Stimulated activated CD4-positive, alpha-beta T cell treated with anti-CD3 and anti-CD28 coated beads, TNF-alpha, amount 100 ng/mL, for 1 hour (primary cell): ENCODE measurements around the gene GID4.

Source experiments
- DNase-seq, 3 donors: peaks; one replicate each; pipeline ENCODE4 v3.0.0-alpha.2; 2020; ENCODE audit warnings: low read depth in 3 of 3, low spot score in 1 of 3

The GID4 gene

DNA sequence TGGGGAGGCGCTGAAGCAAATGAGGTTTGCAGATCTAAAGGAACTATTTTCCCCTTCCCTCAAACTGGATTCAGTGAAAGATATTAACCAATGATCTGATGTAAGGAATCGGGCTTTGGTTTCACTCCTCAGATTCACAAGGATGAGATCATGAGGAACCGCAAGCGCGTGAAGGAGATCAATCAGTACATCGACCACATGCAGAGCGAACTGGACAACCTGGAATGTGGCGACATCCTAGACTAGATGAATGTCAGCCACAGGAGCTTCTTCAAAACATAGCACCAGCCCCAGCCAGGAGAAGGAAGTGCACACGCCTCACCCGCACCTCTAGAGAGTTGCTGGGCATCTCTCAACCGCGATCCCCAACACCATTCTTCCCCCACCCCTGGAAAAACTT lies 22.8 kb upstream of the GID4 start:
- no peak for DNase-seq

DNA sequence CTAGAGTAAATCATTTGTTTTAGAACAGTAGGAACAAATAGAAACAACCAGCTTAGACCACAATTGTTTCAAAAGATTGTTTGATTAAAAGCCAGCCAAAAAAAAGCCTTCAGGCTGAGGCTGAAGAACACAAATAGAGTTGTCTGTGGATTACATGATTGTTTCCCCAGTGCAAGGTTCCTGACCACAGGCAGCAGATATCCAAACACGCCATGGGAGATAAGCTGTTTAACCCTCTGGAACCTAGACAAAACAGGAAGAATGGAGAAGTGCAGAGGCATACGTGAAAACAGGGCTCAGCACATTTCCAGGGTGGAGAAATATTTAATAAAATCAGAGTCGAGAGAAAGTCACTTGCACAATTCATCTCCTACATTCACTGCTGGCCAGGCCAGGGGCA lies 21.2 kb upstream of the GID4 start:
- no peak for DNase-seq

DNA sequence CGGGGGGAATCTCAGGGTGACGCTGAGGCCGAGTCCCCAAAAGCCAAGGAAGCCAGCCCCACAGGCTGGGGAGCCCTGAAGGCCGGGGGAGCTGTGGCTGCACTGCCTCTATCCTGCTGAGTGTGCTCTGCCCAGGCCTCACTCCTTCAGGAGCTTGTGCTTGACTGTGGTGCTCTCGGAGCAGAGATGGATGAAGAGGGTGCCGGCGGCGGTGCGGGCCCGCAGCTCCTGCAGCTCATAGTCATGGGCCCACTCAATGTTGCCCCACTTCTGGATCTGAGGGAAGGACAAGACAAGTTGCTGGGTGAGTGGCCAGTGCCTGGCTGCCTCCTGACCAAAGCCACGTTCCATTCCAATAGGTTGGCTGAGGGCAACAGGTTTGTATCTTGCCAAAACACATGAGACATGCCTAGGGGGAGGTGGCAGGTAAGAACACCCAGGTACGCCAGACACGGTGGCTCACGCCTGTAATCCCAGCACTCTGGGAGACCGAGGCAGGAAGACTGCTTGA lies 20.7 kb upstream of the GID4 start:
- no peak for DNase-seq

DNA sequence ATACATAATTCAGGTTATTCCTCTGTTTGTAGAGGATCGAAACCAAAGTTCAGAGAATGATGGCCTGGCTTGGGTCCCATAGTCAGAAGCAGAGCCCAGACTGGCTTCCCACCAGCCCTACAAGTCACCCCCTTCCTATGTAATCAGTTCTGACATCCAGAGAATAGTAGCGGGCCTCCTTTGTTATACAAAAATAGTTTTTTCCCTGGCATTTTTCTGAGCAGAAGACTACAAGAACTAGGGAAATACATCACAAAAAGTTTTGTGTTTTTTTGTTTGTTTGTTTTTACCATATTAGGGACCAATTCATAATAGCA lies 19.4 kb upstream of the GID4 start:
- no peak for DNase-seq

DNA sequence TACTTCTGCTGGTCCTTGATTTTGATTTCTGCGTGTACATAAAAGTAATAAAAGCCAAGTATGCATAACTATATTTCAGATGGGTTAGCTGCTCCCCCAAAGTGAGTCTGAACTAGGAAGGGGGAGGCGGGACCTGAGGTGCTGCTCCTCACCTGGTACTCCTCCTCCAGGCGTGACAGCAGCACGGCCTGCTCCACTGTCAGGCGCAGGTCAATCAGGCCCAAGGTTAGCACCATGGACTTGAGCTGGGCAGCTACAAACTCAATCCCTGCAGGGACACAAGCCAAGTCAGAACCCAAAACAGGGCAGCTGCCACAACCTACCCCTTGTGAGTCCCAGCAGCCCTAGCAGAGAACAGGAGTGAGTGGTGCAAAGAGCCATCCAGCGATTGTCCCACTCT lies 18.2 kb upstream of the GID4 start:
- no peak for DNase-seq

DNA sequence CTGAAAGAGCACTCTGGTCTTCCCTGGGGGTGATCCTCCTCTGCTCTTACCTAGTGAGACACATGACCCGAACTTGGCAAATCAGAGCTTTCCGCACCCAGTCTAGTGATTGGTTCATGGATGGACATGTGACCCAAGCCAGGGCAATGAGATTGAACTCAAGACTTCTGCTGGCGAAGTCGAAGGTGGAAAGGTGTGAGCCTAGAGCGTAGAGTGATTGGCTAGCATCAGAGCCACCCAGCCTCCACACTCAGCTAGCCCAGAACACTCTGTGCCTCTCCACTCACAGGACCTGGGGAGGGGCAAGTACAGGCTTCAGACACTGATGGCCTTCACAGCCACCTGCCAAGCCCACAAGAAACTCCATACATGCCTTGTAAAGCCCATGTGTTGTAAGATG lies 17.8 kb upstream of the GID4 start:
- no peak for DNase-seq

DNA sequence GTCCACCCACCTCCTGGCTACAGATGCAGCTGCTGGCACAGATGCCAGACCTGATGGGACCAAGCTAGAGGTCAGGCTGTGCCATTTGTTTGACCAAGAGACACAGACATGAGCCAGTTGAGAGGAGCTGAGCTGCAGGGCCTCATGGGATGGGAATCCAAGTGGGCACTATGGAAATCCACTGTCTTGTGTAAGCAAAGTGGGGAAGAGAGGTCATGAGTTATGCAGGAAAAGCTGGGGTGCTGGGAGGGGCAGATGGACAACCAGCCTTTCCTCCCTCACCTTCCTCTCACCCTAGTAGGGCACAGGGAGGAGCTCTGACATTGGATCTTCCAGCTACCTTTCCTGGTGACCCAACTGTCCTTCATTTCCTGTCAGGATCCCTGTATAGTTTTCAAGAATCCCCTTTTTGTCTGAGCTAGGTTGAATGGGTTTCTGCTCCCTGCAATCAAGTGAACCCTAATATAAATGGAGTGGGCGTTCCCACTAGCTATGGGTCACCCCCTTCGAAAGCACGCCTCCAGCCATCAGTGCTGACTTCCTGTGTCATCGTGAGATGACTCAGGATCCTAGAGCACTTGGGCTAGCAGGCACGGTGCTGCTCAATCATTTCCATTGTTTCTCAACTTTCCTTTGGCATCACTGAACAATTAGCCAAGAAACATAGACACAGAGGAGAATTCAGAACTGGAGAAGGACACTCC lies 13.8 kb upstream of the GID4 start:
- DNase-seq: no peak

DNA sequence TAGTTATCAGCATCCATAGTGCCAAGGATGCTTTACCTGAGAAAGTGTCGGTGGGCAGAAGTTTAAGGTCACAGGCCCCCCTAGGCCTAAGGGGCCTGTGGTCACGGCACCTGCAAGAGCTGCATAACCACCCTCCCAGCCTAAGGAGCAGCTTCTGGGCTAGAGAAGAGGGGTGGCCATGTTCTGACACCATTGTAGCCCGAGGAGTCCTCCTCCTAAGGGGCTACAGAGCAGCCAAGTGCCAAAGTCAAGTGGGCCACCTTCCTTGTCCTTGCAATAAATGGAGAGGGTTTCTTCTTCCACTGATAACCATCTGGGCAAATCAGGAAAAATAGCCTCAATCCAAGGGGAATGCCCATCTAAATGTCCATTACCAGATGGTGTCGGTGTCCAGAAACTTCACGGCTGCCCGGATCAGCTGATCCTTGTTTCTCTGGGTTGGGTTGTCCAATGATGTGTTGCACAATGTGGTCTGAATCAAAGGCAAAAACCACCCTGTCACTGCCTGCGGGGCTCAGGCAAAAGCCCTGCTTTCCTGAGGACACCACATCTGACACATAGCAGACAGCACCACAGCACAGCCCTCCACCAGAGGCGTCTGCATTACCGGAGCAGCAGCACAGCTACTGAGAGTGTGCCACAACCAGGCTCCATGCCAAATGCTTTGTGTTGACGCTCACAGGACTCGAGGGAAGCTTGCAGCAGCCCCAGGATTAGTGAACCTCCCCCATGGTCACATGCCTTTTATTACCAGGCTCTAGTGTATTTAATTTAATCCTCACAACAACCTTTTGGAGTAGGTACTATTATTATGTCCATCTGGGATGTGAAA lies 13.0 kb upstream of the GID4 start:
- no peak for DNase-seq

DNA sequence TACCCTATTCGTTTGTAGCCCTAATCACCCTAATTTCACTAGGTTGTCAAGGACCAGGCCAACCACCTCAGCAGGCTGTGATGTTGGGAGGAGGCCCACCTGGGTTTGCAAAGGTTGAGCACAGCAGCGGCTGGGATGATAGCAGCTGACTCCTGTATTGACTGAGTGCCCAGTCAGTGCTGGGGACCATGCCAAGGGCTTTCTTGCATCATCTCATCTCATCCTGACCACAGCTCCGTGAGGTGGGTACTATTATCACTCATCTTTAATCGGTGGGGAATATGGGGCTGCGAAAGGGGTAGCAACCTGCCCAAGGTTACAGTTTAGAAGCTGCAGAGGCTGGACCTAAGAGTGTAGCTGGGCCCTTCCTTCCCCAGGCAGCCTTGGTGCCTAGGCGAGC lies 11.9 kb upstream of the GID4 start:
- DNase-seq: no peak

DNA sequence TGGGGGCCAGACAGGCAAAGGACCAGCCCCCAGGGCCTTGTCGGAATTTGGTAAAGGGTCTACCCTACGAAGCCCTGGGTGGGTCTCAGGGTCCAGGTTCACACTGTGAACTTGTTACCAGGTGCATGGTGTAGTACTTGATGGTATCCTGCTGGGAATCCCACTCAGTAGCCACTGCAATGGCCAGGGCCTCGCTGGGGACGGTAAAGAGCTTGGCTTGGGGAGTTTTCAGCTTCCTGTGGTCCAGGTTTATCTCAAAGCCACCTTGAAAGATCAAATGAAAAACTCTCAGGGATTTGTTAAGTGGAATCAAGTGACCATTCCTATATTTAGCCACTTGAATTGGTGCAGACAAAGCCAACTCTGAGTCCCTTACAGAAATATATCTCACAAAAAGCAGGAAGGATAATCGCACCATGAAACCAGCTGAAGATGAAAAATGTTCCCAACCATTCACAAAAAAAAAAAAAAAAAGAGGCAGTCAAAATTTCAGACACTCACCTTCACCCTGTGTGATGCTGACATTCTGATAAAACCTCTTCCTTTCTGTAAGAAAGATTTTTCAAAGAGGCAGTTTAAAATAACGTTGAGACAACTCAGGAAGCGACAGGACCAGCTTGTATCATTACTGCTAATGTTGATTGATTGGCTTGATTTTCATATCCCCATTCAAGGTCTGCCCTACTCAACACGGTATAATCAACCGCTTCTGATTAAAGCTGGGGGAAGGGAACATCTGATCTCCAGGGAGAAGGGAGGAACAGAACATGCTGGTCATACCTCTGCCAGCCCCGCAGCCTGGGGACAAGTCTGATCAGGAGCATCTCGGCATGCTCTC lies 10.9 kb upstream of the GID4 start:
- DNase-seq: no peak

DNA sequence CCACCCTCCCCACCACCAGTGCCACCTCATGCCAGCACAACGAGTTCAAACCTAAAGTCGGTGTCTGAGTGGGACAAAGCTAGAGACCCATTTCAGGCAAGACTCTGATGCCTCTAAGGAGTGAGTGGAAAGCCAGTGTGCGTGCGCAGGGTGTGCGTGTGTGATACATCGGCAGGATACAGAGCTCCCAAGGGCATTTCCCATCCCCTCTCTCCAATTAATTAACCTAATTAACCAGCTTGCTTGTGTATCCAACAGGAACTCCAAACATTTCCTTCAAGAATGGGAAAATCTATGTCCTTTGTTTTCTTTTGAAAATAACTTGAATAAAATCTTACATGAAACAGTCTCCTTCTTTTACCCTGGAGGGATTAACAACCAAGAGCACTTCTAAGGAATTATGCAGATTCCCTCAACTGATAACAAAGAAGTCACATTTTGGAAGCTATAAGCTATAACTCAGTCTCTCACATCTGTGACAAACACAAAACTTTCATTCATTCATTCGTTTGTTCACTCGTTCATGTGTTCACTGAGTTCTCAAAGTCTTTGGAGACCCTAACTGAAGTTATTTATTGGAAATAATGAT lies 10.2 kb upstream of the GID4 start:
- no peak for DNase-seq

DNA sequence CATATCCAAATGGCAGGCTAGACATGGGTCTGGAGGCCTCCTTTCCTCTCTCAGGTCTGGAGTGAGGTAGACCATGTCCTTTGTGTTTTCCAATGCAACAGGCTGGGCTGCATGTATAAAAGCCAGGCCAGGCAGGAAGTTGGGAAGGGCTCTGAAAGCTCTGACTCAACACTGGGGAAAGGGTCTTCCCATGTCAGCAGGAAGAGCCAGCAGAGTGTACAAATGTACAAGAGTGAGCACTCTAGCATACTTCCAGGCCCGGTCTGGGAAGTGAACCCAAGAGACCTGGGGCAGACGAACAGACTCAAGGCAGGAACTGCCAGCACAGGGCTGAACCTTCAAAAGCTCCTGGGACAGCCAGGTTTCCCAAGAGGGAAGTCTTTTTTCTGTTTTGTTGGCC lies 7.3 kb upstream of the GID4 start:
- DNase-seq: no peak

DNA sequence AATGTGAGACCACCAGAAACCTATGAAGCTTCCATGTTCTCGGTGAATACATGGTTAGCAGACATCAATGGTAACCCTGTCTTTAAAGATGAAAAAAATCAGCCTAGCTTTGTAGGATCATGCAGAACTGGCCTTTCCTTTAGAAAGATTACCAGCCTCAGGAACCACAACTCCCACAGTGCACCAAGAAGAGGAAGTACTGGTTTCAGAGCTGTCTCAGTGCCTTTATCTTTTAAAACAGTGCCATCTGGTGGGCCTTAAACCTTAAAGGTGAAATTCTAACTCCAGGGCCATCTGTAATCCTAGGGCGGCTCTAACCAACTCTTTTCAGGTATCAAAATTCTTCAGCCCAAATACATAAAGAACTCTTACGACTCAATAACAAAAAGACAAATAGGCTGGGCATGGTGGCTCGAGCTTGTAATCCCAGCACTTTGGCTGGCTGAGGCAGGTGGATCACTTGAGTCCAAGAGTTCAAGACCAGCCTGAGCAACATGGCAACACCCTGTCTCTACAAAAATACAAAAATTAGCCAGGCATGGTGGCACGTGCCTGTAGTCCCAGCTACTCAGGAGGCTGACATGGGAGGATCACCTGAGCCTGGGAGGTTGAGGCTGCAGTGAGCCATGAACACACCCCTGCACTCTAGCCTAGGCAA lies 5.6 kb upstream of the GID4 start:
- DNase-seq: no peak

DNA sequence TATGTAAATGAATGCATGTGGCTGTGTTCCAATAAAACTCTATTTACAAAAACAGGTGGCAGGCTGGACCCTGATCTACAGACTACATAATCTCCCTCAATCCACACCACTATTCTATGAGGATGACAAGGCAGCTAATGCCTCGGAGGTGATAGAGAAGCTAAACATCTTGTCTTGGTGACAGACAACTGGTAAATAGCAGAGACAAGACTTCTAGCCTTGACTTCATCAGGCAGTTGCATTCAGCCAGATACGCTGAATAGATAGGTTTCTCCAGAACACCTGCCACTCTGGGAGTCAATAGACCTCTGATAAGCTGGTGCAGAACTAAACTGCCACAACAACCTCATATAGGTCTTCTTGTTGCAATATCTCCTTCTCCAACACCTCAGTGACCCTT lies 3.5 kb upstream of the GID4 start:
- no peak for DNase-seq

DNA sequence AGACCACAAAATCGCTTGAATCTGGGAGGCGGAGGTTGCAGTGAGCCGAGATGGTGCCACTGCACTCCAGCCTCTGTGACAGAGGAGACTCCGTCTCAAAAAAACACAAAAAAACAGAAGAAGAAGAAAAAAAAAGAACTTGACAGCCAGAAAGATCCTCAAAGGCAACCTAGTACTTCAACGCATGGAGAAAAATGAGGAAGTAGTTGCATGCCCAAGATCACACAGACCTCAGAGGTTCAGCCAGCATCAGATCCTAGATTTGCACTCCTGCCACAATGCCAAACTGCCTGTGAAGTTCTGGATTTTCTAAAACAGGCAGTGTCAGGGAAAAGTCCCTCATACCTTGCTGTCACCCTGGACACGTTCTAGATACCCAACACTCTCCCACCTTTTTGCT lies 1.7 kb upstream of the GID4 start:
- no peak for DNase-seq

DNA sequence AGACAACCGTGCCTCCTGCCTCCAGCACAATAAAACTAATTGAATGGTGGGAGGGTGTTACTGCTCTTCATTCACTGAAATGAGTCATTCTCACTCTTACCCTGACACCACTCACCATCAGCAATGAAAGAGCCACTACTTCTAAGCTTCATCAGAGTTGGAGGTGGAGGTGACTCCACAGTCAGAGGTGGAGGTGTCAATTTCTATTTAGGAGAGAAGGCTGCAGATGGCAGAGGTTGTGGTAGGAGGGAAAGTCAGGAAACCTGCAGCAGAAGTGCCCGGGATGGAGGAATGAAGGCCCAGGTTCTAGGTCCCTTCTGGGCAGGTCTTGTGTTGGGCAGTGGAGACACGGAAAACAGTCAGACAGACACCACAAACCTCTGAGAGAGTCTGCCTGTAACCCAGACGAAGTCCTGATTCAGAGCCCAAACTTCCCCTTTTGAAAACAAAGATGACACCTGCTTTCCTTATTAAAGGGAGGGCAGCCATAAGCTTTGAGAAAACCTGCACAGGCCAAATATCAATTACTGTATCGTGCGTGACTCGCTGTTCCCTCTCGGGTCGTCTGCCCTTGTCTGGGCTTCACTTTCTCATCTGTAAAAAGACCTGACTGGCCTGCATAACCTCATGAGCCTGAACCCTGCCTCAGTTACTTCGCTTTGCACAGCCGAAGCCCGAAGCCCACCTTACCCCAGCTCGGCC lies 908 bp upstream of the GID4 start:
- no peak for DNase-seq

DNA sequence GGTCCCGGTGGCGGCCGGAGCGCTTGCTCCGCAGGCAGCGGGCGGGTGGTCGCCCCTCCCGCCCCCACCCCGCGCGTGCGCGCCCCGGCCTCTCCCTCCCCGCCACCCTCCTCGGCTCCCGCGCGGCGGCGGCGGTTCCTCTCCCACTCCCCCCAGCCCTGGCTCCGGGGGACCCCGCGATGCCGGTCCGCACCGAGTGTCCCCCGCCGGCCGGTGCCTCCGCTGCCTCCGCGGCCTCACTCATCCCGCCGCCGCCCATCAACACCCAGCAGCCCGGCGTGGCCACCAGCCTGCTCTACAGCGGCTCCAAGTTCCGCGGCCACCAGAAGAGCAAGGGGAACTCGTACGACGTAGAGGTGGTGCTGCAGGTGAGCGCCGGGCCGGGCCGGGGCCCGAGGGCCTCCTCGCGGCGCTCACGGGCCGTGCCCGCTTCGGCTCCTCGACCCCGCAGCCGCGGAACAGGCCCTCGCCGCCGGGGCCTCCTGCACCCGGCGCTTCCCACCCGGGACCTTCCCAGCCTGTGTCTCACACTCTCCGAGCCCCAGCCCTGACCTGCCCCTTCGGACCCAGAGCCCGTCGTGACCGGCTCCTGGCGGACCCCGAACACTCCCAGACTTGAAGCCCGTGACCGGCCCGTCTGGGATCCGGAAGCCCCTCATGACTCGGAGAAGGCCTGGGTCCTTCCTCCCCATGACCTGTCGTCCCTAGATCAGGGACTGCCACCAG lies 490 bp downstream of the GID4 start:
- DNase-seq: peak in 1 of 3 donors; percentile 10

DNA sequence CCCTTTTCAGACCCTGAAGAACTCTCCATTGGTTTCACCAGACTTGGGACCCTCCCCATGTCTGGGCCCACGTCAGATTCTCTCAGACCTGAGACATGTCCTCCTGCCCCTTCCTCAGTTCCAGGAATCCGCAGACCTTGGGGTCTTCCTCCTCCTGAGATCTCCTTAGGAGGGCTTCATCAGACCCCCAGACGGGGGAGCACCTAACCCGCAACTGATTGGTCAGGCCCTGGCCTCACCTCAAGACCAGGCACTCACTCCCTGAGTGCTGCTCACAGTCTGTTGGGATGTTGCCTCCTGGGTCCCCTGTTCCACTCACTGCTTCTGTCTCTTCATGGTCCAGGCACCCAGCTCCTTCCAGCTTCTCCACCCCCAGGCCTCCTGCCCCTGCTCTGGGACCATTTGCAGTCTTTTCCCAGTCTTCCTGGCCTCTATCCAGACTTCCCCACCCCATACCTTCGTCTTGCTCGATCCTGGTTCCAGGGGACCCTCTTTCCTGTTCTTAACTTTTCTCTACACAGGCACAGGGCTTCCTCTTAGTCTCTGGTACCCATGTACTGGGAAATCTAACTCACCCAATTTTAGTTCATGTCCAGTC lies 1.2 kb downstream of the GID4 start:
- DNase-seq: no peak

DNA sequence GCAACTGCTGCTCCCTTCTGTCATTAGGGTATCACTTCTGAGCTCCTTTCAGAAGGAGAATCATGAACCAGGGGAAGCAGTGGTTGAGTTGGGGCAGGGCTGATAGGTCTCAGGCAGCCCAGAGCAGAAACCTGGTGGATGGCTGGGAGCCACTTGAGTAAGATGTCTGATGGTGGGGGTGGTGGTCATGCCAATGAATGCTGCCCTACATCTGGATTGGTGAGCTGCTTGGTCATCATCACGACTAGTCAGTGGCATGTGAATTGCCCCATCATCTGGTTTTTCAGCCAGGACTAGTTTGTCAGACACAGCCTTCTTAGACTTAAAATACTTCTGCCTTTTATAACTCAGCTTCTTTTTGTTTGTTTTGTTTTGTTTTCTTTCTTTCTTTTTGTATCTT lies 2.6 kb downstream of the GID4 start:
- DNase-seq: no peak
